ENCODE data around the gene TMBIM4.
A peak's percentile ranks its signal among the peaks of the same experiment; 100 is the strongest.

The TMBIM4 gene

GRCh38 chr12:66107451-66107915 lies 62.3 kb downstream of the TMBIM4 start:
- Mint-ChIP-seq H3K27me3 (peaks cover 7% of the 10 kb centered on the region), H3K27ac (no peak overlapping the region), H3K4me3 (no peak overlapping the region), H3K4me1 (peaks cover 8% of the 10 kb centered on the region), H3K9me3 (no peaks in the 10 kb centered on the region)
- DNase-seq (peak; percentile 50 to 67), ATAC-seq (peak; percentile 86)

- Mint-ChIP-seq H3K9me3 (peaks cover 0 to 5% of the 10 kb centered on the region in 2 donors), H3K4me3 (no peak overlapping the region), H3K27ac (no peak overlapping the region), H3K4me1 (peaks cover 8% of the 10 kb centered on the region), H3K27me3 (peaks cover 27% of the 10 kb centered on the region)
- no peak for DNase-seq
- no peak for ATAC-seq
These were observed 66.5 kb downstream of the TMBIM4 start for GRCh38 chr12:66103016-66103913.

GRCh38 chr12:66092559-66093269 lies 77.1 kb downstream of the TMBIM4 start:
- no peak overlapping the region for H3K4me3 Mint-ChIP-seq
- H3K27ac Mint-ChIP-seq = no peak overlapping the region
- peaks cover 6% of the 10 kb centered on the region for H3K4me1 Mint-ChIP-seq
- no peak for ATAC-seq
- DNase-seq = no peak
- H3K27me3 Mint-ChIP-seq = peaks cover 11% of the 10 kb centered on the region
- no peaks in the 10 kb centered on the region for H3K9me3 Mint-ChIP-seq

DNA sequence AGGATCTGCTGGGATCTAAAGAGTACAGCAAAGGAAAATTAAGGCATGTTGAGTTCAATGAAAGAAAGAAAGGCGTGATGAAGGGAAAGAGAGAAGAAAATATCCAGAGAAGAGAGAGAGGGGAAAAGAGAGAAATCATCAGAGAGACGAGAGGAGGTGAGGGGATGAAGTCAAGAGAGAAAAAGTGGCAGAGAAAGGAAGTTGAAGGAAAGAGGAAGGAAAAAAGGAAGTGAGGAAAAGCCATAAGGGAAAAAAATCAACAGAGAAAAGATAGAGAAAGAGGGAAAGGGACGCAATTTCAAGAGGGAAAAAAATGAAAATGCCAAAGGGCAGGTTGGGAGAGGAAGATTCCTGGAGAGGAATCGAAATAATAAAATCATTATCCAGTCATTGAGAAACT lies 79.6 kb downstream of the TMBIM4 start:
- Mint-ChIP-seq H3K27me3 (peaks cover 9% of the 10 kb centered on the region), H3K4me1 (peaks cover 6% of the 10 kb centered on the region), H3K27ac (no peak overlapping the region), H3K9me3 (no peaks in the 10 kb centered on the region), H3K4me3 (no peak overlapping the region)
- ATAC-seq = no peak
- DNase-seq = no peak

DNA sequence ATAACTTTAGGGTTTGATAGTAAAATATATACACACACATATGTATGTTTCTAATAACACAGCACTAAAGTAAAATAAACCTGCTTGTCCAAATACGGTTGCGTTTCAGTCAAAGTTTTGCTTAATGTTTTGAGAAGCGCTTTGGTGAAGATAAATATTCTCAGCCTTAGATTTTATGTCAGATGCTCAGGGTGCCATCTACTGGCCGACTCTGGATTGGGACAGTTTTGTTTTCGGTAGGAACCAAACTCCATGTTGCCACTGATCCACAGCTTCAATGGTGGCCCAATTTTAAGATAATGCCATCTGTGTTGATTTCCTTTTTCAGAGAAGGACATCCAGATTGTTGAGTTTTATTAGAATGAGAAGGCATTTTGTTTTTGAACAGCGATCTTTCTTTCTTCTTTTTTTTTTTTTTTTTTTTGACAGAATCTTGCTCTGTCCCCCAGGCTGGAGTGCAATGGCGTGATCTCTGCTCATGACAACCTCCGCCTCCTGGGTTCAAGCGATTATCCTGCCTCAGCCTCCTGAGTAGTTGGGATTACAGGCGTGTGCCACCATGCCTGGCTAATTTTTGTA lies 82.3 kb downstream of the TMBIM4 start:
- Mint-ChIP-seq H3K4me3 (no peak overlapping the region), H3K9me3 (no peaks in the 10 kb centered on the region), H3K4me1 (peaks cover under 1% of the 10 kb centered on the region), H3K27ac (no peak overlapping the region), H3K27me3 (peaks cover 9% of the 10 kb centered on the region)
- ATAC-seq (peak; percentile 65), DNase-seq (peak; percentile 34 to 49)

DNA sequence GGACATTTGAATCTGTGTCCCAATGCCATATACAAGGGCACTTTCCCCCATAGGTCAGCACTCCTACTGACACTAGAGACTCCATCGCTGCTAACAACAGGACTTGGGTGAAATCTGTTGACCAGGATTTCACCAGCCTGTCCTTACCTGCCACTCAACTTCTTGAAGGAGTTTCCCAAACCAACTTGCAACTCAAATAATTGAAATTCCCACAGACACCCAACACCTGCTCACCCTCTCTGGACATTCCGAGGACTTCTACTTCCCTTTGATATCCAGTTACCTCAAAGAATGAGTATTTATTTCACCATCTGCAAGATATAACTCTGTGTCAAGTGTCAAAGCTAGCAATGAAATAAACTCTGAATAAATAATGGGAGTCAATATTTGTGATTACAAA lies 83.8 kb downstream of the TMBIM4 start:
- H3K27ac Mint-ChIP-seq = no peak overlapping the region
- H3K4me1 Mint-ChIP-seq = no peaks in the 10 kb centered on the region

More for the DNA sequence above, 83.8 kb downstream of the TMBIM4 start:
- ATAC-seq = no peak
- H3K4me3 Mint-ChIP-seq = no peak overlapping the region
- H3K27me3 Mint-ChIP-seq = peaks cover 16% of the 10 kb centered on the region
- no peaks in the 10 kb centered on the region for H3K9me3 Mint-ChIP-seq
- DNase-seq = no peak
